SK-N-MC (cell line): ENCODE results near the gene SRGAP1.

Experiments used
- EZH2 ChIP-seq: fragments of 200-600 bp; sonication (generic); IDR thresholded peaks from one replicate; pipeline ENCODE4 v1.6.1; 2017; ENCODE audit warnings: antibody characterized with exemption
- POLR2AphosphoS5 ChIP-seq: IDR thresholded peaks from 2 replicates; pipeline ENCODE4 v1.6.1; 2012; ENCODE audit warnings: mild to moderate bottlenecking, low read depth, low read length, borderline replicate concordance

DNA sequence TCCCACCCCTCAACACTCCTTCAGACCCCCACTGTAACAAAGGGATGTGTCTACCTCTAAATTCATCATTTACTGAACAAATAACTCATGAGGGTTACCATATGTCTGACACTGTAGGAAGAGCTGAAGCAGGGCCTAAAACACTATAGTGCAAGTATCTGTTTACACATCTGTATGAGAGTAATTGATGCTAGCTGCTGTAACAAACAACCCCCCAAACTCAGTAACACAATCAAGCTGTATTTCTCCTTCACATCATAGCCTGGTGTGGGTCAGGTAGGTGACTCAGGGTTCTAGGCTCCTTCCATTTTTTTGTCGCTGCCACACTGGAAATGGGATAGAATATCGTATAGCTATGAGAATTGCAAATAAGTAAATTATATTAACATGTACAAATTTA is 312.6 kb downstream of the SRGAP1 start:
- no peak for TF ChIP-seq EZH2
- TF ChIP-seq POLR2AphosphoS5: no peak
